Measurements from ENCODE around the gene DBNDD1.
A peak's percentile ranks its signal among the peaks of the same experiment; 100 is the strongest.
"Not testable (repeated sequence)": the region's sequence is repeated elsewhere in the genome, so short reads cannot be mapped to it uniquely, and the experiment has no call there.

Gene DBNDD1

DNA sequence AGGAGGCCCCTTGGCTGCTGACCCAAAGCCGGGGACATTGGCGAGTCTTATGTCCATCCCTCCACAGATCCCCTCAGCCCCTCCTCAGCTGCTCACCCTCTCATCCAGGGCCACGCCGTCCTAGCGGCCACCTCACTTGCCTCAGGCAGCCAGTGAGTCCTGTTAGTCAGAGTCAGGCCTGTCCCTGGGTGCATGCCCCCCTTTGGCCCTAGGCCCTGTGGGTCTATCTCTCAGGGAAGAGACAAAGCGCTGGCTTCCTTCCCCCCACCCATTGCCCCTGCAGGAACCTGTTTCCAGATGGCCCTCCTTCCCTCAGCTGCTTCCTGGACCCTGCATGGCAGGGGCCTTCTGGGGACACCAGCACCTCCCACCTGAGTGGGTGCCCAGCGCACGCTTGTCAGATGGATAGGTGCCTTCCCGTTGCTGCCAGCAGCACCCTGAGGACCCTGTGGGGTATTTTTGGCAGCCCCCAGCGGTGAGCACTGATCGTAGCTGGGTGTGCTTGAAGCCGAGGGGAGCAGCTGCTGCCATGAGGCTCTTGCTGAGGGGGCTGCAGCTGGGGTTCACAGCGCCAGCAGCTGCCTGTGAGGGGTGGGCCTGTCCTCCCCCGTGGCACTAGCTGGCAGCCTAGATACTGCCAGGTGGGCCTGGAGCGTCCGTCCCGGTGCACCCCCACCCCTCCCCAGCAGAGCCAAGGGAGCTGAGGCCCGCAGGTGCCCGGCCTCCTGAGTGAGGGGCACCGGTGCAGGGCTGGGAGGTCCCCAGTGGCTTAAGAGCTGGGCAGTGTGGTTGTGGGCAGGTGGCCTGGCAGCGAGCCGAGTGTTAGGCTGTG is 8.4 kb downstream of the DBNDD1 start:
- no peak for DNase-seq

DNA sequence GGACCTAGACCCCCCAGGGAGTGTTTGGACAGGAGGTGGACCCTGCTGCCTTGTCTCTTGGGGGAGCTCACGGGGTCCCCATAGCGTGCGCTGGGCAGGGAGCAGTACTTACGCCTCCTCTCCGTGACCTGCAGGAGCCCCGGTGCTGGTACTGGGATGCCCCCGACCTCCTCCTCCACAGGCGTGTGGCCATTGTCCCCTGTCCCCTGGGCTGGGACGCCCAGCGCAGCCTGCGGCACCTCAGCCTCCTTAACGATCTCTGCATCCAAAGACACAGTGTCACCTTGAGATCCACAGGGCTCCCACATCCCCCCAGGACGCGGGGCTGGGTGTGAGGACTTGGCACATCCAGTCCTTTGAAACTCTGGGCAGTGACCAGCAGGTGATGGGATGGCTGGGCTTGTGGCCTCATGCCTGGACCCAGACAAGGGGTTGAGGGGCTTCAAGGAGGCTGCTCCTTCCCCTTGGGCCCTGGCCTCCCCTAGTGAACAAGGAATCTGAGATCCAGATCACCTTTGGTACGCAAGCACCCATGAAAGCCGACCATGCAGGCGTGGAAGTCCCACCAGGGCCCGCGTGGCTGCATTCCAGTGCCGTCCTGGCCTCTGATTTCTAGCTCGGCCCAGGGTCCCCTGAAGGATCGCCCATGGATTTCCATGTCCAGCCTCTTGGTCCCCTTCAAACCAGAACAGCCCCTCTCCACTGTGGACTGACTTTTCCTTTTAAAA is 9.9 kb downstream of the DBNDD1 start:
- no peak for DNase-seq

DNA sequence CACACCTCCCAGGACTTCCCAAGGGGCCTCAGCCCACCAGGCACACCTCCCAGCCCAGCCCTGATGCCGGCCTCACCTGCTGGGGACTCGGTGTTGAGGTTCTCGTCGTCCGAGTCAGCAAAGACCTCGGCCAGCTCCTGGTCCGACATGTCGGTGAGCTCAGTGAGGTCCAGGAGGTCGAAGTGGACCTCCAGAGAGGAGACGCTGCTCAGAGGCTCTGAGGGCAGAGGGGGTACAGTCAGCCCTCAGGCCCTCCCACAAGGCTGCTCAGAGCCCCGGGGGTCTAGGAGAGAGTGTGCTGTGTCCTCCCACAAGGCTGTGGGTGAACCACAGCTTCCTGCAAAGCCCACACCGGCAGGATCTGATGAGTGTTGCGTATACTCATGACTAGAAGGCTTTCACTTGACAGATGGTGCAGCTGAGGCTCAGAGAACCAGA is 10.5 kb downstream of the DBNDD1 start:
- DNase-seq: no peak

DNA sequence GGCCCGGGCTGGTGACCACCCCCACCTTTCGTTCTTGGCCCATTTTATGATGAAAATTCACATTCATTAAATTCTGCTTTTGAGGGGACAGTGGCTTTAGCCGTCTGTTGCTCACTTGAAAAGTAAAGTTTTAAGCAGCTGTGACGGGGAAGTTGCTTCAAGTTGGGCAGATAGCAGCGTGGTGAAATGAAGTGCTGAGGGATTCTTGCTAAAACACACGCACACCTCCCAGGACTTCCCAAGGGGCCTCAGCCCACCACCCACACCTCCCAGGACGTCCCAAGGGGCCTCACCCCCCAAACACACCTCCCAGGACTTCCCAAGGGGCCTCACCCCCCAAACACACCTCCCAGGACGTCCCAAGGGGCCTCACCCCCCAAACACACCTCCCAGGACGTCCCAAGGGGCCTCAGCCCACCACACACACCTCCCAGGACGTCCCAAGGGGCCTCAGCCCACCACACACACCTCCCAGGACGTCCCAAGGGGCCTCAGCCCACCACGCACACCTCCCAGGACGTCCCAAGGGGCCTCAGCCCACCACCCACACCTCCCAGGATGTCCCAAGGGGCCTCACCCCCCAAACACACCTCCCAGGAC is 11.5 kb downstream of the DBNDD1 start:
- DNase-seq: not testable (repeated sequence)

DNA sequence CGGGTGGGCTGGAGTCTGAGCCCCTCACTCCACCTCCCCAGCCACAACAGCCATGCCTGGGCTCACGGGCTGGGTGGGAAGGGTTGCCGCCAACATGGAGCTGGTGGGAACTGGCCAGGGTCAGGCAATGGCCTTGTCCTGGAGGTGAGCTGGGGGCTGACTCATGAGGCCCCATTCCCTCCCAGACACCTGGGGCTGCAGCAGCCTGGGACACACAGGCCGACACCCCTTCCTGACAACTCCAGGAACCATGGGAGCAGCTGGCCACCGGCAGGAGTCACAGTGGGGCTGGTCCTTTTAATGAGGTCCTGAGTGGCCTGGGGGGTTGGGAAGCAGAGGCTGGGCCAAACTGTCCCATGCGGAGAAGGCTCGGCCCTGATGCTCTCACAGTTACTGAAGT is 12.2 kb downstream of the DBNDD1 start:
- no peak for DNase-seq

DNA sequence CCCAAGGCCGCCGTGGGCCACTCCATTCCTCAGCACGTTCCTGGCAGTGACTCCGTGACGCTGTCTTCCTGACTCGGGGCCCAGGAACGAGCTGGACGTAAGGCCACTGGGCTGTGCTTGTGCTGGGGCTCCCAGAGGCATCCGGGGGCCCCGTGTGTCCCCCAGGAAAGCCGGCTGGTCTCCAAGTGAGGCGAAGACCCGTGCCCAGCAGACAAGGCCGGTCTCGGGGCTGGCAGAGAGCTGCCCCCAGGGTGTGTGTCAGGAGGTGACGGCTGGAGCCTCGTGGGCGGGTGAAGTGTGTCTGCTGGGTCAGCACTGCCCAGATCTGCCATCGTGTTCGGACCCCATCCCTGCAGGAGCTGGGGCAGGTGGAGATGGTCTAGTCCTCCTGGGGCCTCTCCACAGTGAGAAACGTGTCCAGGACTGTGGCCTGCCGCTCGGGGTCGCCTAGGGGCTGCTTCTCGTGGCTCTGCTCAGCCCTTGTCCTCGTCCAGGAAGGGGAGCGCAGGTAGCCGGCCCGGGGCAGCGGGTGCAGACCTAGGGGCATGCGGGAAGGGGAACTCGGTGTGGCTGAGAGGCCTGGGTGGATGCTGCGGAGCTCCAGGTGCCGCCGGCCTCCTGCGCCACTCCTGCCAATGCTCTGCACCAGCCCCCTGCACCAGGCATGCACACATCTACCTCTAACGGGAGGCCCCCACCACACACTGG is 13.1 kb downstream of the DBNDD1 start:
- DNase-seq: no peak

DNA sequence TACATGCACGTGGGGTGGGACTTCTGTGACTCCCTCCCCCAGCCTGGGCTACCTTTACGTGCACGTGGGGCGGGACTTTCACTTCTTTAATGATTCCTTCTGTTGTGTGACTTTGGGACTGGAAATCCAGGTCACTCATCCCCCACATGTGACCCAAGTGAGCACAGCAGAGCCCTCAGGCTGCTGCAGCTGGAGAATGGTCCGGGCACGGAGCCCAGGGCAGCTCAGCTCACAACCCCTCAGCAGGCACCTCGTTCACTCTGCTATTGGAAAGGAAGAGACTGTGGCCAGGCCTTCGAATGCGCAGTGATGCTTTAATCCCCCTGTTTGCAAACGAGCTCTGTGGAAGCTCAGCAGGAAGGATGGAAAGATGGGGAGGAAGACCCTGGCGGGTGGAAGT is 14.7 kb downstream of the DBNDD1 start:
- DNase-seq: no peak

DNA sequence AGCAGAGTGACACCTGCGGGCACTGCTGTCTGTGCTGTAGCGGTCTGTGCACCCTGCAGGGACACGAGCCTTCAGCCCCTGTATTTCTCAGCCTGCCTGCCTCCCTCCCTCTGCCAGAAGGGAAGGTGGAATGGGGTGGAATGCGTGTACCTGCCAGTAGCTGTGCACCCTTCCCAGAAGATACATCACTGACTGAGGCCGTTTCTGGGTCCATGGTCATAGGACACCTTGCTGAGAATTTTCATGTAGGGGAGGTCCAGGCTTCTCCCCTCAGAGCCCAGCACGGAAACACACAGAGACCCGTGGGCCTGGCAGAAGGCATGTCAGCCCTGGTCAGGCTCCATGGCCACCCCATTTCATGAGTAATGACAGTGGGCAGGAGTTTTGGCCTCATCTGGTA is 16.5 kb downstream of the DBNDD1 start:
- no peak for DNase-seq

DNA sequence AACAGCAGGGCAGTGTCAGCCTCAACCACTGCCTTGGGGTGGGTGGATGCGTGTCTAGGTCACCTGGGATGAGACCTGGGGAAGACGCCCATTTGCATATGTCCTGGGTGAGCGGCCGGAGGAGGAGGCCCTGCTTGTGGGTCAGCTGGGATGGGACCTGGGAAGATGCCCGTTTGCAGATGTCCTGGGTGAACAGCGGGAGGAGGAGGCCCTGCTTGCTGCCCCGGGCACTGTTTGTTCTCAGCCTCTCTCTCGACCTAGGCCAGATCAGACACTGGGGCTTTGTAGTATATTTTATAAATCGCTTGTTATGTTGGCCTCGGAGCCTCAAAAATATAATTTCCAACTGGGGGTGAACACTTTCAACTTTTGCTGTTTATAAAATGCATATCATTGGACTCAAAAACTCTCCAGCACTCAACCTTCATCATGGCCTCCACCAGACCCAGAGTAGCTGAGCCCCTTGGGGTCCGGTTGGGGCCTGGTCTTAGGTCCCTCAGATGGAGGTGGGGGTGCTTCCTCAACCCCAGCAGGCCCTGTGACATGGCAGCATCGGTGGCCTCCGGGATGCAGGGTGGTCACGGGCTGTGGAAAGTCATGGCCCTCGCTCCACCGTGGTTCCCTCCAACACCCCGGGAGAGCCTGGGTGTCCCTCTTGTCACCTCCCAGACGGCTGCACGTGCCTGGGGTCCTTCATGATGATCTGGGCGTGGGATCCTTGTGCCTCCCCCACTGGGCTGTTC is 17.3 kb downstream of the DBNDD1 start:
- DNase-seq: no peak

DNA sequence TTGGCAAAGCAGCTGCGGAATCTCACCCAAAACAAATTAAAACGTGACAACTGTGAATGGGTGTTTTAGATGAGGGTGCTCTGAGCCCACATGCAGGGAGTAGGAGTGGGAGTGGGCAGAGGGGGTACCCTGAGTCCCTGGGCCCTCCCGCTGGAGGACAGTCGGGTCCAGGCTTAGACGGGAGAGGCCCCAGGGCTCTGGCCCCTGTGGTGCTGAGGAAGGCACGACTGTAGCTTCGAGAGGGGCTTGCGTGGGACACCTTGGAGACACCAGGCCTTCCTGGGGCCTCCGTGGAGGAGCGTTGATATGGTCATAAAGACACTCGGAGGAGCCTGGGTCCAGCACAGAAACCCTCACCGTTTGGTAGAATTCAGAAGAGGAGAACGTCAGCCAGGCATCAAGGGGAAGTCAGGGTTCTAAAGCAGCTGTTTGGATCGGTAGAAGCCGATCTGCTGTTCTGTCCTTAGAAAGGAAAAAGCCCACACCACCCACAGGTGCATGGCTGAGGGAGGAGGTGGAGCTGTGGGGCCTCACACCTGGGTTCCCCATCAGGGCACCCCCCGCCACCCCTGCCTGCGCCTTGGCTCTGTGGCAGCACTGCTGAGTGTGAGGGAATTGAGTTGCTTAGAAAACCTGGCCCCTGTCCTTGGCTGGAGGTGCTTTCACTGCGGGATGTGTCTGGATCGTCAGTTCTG is 18.4 kb downstream of the DBNDD1 start:
- DNase-seq: no peak

DNA sequence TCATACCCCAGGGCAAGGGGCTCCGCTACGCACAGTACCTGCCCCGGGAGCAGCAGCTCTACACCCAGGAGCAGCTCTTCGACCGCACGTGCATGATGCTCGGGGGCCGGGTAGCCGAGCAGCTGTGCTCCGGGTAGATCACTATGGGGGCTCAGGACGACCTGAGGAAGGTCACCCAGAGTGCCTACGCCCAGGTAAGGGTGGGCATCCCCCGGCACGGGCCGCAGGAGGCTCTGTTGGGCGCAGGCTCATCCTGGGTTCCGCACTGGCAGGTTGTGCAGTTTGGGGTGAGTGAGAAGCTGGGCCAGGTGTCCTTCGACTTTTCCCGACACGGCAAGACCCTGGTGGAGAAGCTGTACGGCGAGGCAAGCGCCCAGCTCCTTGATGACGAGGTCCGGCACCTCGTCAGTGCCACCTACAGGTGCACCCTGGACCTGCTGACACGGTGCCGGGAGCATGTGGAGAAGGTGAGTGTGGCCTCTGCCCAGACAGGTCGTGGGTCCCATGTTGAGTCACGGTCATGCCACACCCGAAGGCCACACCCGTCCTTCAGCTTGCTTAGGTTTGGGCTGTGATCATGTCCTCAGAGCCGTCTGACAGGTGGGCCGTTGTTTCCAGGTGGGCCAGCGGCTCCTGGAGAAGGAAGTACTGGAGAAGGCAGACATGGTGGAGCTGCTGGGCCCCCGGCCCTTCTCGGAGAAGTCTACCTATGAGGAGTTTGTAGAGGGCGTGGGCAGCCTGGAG is 19.3 kb downstream of the DBNDD1 start:
- no peak for DNase-seq

DNA sequence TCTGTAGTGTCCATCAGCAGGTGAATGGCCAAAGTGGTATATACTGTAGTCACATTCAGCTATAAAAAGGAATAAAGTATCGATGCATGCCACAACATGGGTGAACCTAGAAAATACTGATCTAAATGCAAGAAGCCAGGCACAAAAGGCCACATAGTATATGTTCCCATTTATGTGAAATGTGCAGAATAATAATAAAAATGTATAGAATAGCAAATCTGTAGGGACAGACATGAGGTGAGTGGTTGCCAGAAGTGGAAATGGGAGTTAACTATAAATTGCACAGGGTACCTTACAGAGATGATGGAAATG is 23.1 kb downstream of the DBNDD1 start:
- DNase-seq: no peak

DNA sequence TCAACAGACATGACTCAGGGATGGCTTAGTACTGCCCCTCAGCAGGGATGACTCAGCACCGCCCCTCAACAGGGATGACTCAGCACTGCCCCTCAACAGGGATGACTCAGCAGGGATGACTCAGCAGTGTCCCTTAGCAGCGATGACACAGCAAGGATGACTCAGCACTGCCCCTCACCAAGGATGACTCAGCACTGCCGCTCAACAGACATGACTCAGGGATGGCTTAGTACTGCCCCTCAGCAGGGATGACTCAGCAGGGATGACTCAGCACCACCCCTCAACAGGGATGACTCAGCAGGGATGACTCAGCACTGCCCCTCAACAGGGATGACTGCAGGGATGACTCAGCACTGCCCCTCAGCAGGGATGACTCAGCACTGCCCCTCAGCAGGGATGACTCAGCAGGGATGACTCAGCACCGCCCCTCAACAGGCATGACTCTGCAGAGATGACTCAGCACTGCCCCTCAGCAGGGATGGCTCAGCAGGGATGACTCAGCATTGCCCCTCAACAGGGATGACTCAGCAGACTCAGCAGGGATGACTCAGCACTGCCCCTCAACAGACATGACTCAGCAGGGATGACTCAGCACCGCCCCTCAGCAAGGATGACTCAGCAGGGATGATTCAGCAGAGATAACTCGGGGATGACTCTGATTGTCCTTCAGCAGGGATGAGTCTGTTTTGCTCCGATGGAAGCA is 23.6 kb downstream of the DBNDD1 start:
- not testable (repeated sequence) for DNase-seq

DNA sequence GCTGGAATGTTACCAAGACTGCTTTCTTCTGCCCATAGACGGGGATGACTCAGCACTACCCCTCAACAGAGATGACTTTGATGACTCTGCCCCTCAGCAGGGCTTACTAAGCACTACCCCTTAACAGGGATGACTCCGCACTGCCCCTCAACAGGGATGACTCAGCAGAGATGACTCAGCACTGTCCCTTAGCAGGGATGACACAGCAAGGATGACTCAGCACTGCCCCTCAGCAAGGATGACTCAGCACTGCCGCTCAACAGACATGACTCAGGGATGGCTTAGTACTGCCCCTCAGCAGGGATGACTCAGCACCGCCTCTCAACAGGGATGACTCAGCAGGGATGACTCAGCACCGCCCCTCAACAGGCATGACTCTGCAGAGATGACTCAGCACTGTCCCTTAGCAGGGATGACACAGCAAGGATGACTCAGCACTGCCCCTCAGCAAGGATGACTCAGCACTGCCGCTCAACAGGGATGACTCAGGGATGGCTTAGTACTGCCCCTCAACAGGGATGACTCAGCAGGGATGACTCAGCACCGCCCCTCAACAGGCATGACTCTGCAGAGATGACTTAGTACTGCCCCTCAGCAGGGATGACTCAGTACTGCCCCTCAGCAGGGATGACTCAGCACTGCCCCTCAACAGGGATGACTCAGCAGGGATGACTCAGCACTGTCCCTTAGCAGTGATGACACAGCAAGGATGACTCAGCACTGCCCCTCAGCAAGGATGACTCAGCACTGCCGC is 24.4 kb downstream of the DBNDD1 start:
- DNase-seq: peak; percentile 16

DNA sequence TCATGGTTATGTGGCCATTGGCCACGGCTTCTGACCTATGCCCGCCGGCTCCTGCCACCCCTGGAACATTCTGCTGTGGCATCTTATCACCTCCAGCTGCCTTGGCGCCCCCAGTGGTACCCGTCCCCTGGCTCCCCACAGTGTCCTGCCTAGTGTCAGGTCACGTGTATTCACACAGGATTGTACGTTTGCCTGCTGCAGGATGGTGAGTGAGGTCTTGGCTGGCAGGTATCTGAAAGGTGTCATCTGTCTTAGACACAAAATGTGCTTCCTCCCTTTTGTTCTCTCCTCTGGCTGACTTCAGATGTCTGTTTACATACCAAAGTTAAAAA is 24.9 kb downstream of the DBNDD1 start:
- no peak for DNase-seq

DNA sequence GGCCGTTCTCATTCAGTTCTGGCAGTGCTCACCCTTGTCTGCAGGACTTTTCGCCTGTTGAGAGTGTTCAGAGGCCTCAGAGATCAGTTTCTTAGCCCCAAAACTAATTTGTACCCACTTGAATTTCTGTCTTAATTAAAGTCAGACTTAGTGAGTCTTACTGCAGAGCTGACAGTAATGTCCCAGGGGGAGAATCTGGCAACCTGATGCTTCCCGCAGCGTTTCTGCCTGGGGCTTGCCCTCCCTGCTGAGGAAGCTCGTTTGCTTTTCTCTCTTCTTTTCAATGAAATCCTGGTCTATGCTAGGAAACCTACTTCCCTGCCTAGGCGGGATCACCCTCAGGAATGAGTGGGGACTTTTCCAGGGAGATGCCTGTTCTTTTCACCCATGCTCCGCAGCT is 25.3 kb downstream of the DBNDD1 start:
- DNase-seq: no peak

DNA sequence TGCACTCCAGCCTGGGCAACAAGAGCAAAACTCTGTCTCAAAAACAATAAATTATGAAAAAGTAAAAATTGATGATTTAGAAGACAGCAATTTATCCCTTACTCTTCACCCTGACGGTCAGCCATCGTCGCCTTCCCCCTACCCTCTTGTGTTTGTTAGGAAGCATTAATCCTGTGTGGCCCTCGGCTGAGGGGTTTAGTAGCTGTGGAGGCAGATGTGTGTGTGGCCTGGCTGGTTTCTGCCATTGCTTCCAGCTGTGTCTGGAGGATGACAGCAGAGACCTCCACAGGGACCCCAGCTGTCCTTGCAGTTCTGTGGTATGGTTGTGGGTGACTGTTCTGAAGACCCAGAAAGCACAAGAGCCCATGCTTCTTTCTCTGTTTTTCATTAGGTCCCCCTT is 25.9 kb downstream of the DBNDD1 start:
- DNase-seq: no peak

DNA sequence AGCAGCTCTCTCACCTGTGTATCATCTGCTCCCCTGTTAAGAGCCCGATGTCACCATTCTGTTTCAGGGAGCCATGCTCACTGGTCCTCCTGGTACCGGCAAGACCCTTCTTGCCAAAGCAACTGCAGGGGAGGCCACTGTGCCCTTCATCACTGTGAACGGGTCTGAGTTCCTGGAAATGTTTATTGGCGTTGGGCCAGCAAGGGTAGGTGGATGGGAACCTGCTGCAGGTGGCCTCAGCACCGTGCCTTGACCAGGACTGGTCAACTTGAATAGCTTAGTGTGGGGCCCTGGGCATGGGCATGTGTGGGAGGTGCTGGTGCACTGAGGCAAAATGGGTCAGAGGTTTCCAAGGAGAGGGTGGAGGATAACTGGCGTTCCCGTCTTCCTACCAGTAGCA is 28.5 kb downstream of the DBNDD1 start:
- no peak for DNase-seq

DNA sequence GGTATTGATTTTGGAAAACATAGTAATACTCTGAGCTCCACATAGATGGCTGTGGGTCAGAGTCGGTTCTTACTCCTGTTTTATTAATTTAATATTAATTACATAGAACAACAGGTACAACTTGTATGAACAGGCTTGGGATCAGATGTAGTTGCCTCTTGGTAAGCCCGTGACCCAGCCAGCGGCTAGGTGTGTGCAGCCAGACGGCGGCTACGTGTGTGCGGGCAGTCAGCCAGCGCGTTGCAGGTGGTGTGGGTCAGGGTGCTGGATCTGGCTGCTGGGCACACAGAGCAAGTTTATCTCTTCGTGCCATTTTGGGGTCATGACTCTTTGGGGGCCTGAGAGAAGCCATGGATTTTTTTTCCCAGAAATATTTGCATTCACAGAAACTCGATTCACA is 30.3 kb downstream of the DBNDD1 start:
- DNase-seq: no peak

DNA sequence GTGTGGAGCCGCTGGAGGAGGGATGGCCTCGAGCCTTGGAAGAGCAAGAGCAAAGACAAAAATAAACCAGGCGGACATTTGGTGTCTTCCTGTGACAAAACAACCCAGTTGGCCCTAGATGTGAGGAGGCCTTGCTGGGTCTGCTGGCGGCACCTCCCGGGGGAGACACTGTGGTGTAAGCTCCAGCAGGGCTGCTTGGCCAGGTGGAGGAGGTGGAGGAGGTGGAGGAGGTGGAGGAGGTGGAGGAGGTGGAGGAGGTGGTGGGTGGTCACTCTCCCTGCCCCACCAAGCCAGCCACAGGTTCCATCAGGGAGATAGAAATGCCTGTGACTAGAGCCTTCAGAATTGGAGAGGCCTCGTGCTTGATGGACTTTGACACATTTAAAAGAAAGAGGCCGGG is 32.1 kb downstream of the DBNDD1 start:
- DNase-seq: no peak
